AG09309 (cell line): ENCODE data around the gene SH3BGRL2.
"Not testable (repeated sequence)": the region's sequence is repeated elsewhere in the genome, so short reads cannot be mapped to it uniquely, and the experiment has no call there.

Source experiments
- DNase-seq: peaks from one replicate; pipeline ENCODE4 v3.0.0-alpha.2; 2010; ENCODE audit warnings: low read depth
- H3K4me3 ChIP-seq: 2 replicates; pipeline ENCODE4 v1.5.1; 2011; ENCODE audit warnings: mild to moderate bottlenecking, low read depth, low read length, moderate library complexity; ENCODE audit not compliant: control insufficient read depth
- CTCF ChIP-seq: IDR thresholded peaks from 2 replicates; pipeline ENCODE4 v1.5.1; 2011; ENCODE audit warnings: mild to moderate bottlenecking, low read depth, low read length, inconsistent platforms; ENCODE audit not compliant: insufficient read depth, control insufficient read depth; ENCODE audit errors: missing control alignments

SH3BGRL2 gene

DNA sequence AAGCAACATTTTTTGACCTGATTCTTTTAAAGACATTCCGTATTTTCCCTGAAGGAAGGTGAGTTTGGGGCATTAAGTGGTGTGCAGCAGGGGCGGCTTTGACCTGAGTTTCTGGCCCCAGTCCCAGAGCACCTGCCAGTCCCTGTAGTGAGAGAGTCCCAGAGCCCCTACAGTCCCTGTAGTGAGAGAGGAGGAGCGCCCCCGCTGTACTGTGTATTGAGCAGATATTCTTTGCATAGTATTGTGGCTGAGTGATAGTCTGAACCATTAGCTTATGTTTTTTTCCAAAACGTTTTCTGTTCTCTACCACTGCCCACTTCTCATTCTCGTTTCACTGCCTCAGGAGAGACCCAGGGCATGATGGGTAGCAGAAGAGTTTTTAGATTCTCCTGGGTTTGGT lies 17.2 kb upstream of the SH3BGRL2 start:
- TF ChIP-seq CTCF, result no peak
- no peak for DNase-seq
- H3K4me3 ChIP-seq, result no peak overlapping the region

DNA sequence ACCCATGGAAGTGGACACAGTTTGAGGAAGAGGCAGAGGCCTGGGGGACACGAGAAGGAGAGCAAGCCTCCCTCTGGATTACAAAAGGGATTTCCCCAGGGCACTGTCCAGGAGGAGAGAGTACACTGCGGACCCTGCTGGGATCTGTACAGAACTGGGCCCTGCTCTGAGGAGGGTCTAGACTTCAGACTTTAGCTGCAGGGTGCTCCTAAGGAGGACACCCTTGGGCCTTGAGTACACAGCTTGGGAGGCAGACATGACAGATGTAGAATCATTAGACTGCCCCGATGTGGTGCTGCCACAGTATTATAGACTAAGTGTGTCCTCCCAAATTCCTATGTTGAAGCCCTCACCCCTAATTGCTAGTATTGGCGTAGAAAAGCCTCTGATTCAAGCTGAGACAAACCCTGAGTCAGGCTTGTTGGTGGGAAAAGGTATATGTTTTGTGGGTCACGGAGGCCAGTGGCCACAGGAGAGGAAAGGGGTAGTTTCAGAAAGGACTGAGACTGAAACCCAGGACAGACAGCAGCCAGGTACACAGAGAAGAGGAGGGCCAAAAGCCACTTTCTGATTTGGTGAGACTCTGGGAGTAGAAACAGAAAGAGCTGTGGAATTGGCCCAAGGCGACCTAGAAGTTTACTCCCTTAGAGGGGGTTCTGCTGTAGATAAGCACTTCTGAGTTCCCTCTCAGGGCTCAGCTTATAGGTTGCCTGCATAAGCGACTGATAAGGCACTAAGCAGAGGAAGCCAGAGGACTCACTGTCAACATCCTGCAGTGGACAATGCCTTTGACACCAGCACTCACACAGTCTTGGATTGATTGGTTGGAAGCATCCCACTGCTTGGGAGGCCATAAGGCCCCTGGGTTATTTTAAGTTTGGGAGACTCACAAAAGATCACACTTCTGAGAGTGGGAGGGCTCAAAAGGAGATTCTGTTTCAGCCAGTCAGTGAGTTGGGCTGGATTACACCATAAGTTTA lies 16.5 kb upstream of the SH3BGRL2 start:
- H3K4me3 ChIP-seq, result no peak overlapping the region
- no peak for DNase-seq
- TF ChIP-seq CTCF, result no peak

GRCh38 chr6:79617518-79617941 lies 13.6 kb upstream of the SH3BGRL2 start:
- no peak for DNase-seq
- no peak overlapping the region for H3K4me3 ChIP-seq
- TF ChIP-seq CTCF, result no peak

DNA sequence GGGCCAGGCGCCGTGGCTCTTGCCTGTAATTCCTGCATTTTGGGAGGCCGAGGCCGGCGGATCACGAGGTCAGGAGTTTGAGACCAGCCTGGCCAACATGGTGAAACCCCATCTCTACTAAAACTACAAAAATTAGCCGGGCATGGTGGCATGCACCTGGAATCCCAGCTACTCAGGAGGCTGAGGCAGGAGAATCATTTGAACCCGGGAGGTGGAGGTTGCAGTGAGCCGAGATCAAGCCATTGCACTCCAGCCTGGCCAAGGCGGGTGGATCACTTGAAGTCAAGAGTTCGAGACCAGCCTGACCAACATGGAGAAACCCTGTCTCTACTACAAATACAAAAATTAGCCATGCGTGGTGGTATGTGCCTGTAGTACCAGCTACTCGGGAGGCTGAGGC lies 12.7 kb upstream of the SH3BGRL2 start:
- not testable (repeated sequence) for H3K4me3 ChIP-seq, DNase-seq

- no peak overlapping the region for H3K4me3 ChIP-seq
- TF ChIP-seq CTCF, result no peak
- DNase-seq, result no peak
Measured at GRCh38 chr6:79621579-79621978, 9.6 kb upstream of the SH3BGRL2 start.

GRCh38 chr6:79622364-79622763 lies 8.8 kb upstream of the SH3BGRL2 start:
- no peak overlapping the region for H3K4me3 ChIP-seq

GRCh38 chr6:79623106-79623505 lies 8.0 kb upstream of the SH3BGRL2 start:
- no peak overlapping the region for H3K4me3 ChIP-seq
- no peak for DNase-seq
- TF ChIP-seq CTCF, result no peak

More at GRCh38 chr6:79622364-79622763, 8.8 kb upstream of the SH3BGRL2 start:
- TF ChIP-seq CTCF, result no peak
- no peak for DNase-seq
